ENCODE results near the gene SNW1.
"Not testable (repeated sequence)": the region's sequence is repeated elsewhere in the genome, so short reads cannot be mapped to it uniquely, and the experiment has no call there.

Gene SNW1

GRCh38 chr14:77799863-77800730, 39.1 kb upstream of the SNW1 start, which contains the start of gene ADCK1:
Gene ADCK1, plus strand, starts transcription at chr14:77800109. Its CDS starts 18,870 bp downstream, at chr14:77818979.
- peak; percentile 77 for DNase-seq (ENCODE audit: low read depth)
- peak within 1 kb of the TSS; percentile 85 for H3K4me3 ChIP-seq (ENCODE audit: low read depth, low read length)
- TF ChIP-seq CTCF (conservative IDR thresholded peaks at IDR 0.05; ENCODE audit: low read depth, low read length) = peak; percentile 54

GRCh38 chr14:77799456-77799855, 38.5 kb upstream of the SNW1 start:
- not testable (repeated sequence) for DNase-seq (ENCODE audit: low read depth)
- H3K4me3 ChIP-seq (ENCODE audit: low read depth, low read length) = peak overlapping the region; percentile 85

- TF ChIP-seq CTCF (conservative IDR thresholded peaks at IDR 0.05; ENCODE audit: low read depth, low read length) = no peak
- H3K4me3 ChIP-seq (ENCODE audit: low read depth, low read length) = no peak overlapping the region
- DNase-seq (ENCODE audit: low read depth) = no peak
These were observed 33.4 kb upstream of the SNW1 start for GRCh38 chr14:77794357-77794756.

GRCh38 chr14:77793255-77793654, 32.3 kb upstream of the SNW1 start:
- H3K4me3 ChIP-seq (ENCODE audit: low read depth, low read length) = not testable (repeated sequence)

GRCh38 chr14:77791225-77791600, 30.3 kb upstream of the SNW1 start:
- TF ChIP-seq CTCF (conservative IDR thresholded peaks at IDR 0.05; ENCODE audit: low read depth, low read length) = no peak

More at GRCh38 chr14:77793255-77793654, 32.3 kb upstream of the SNW1 start:
- not testable (repeated sequence) for DNase-seq (ENCODE audit: low read depth)

GRCh38 chr14:77790566-77791224, 29.7 kb upstream of the SNW1 start:
- DNase-seq (ENCODE audit: low read depth) = no peak
- H3K4me3 ChIP-seq (ENCODE audit: low read depth, low read length) = no peak overlapping the region
- no peak for TF ChIP-seq CTCF (conservative IDR thresholded peaks at IDR 0.05; ENCODE audit: low read depth, low read length)

More at GRCh38 chr14:77791225-77791600, 30.3 kb upstream of the SNW1 start:
- no peak overlapping the region for H3K4me3 ChIP-seq (ENCODE audit: low read depth, low read length)
- no peak for DNase-seq (ENCODE audit: low read depth)

- DNase-seq (ENCODE audit: low read depth) = no peak
- H3K4me3 ChIP-seq (ENCODE audit: low read depth, low read length) = no peak overlapping the region
- TF ChIP-seq CTCF (conservative IDR thresholded peaks at IDR 0.05; ENCODE audit: low read depth, low read length) = no peak
These were observed 25.2 kb upstream of the SNW1 start for GRCh38 chr14:77786148-77786547.

- no peak overlapping the region for H3K4me3 ChIP-seq (ENCODE audit: low read depth, low read length)
- peak; percentile 33 for DNase-seq (ENCODE audit: low read depth)
- no peak for TF ChIP-seq CTCF (conservative IDR thresholded peaks at IDR 0.05; ENCODE audit: low read depth, low read length)
These were observed 21.2 kb upstream of the SNW1 start for GRCh38 chr14:77782202-77782601.

- DNase-seq (ENCODE audit: low read depth); H3K4me3 ChIP-seq (ENCODE audit: low read depth, low read length): not testable (repeated sequence)
These were observed 13.0 kb upstream of the SNW1 start for GRCh38 chr14:77773966-77774365.

- not testable (repeated sequence) for DNase-seq (ENCODE audit: low read depth); H3K4me3 ChIP-seq (ENCODE audit: low read depth, low read length)
These were observed 7.6 kb upstream of the SNW1 start for GRCh38 chr14:77768442-77769069.

Measured in choroid plexus epithelial cell (primary cell).